Ureter (tissue), 1 donor: Measurements from ENCODE around the gene RBPMS2. TPM values are rescaled to one million over a fixed set of nuclear protein-coding genes. Genes with fewer than 3 reads are reported as not detected.

Source experiments
- DNase-seq: peaks from one replicate; pipeline ENCODE4 v3.0.0-alpha.2; 2020; ENCODE audit warnings: low spot score
- total RNA-seq: library from RNA; stranded (reverse); gene quantifications from one replicate; pipeline ENCODE4 v1.2.4, GENCODE V29; 2023
- donor health status: DM: yes; HTN: yes; CAD: no.

The RBPMS2 gene
- total RNA-seq, 1 donor from 2014 or later: 16.9 TPM

- no peak for DNase-seq
These were observed 8.4 kb upstream of the RBPMS2 start for GRCh38 chr15:64783796-64784195.

- no peak for DNase-seq
These were observed 7.4 kb upstream of the RBPMS2 start for GRCh38 chr15:64782751-64783150.

GRCh38 chr15:64781299-64781698 lies 5.9 kb upstream of the RBPMS2 start:
- DNase-seq: no peak

GRCh38 chr15:64780600-64781156 lies 5.3 kb upstream of the RBPMS2 start:
- DNase-seq: no peak

- DNase-seq: no peak
These were observed 4.2 kb upstream of the RBPMS2 start for GRCh38 chr15:64779630-64780029.

GRCh38 chr15:64779024-64779423 lies 3.6 kb upstream of the RBPMS2 start:
- no peak for DNase-seq

- no peak for DNase-seq
These were observed 1.0 kb upstream of the RBPMS2 start for GRCh38 chr15:64776402-64776786.

GRCh38 chr15:64774629-64775493 lies 528 bp downstream of the RBPMS2 start:
- no peak for DNase-seq

GRCh38 chr15:64774037-64774628 lies 1.3 kb downstream of the RBPMS2 start:
- no peak for DNase-seq

- no peak for DNase-seq
These were observed 1.8 kb downstream of the RBPMS2 start for GRCh38 chr15:64773606-64774005.

- DNase-seq: no peak
These were observed 2.4 kb downstream of the RBPMS2 start for GRCh38 chr15:64772964-64773363.

GRCh38 chr15:64772488-64772887 lies 2.9 kb downstream of the RBPMS2 start:
- no peak for DNase-seq

- DNase-seq: no peak
These were observed 4.8 kb downstream of the RBPMS2 start for GRCh38 chr15:64770626-64771025.

GRCh38 chr15:64767203-64767602 lies 8.2 kb downstream of the RBPMS2 start:
- DNase-seq: no peak

- DNase-seq: no peak
These were observed 9.3 kb downstream of the RBPMS2 start for GRCh38 chr15:64766058-64766457.

- DNase-seq: no peak
These were observed 11.5 kb downstream of the RBPMS2 start for GRCh38 chr15:64763874-64764273.

GRCh38 chr15:64763462-64763861 lies 11.9 kb downstream of the RBPMS2 start:
- no peak for DNase-seq

GRCh38 chr15:64763021-64763420 lies 12.4 kb downstream of the RBPMS2 start:
- no peak for DNase-seq

- no peak for DNase-seq
These were observed 12.8 kb downstream of the RBPMS2 start for GRCh38 chr15:64762546-64762945.

- DNase-seq: no peak
These were observed 14.2 kb downstream of the RBPMS2 start for GRCh38 chr15:64761156-64761555.

GRCh38 chr15:64760056-64760455 lies 15.3 kb downstream of the RBPMS2 start:
- no peak for DNase-seq

- DNase-seq: no peak
These were observed 19.9 kb downstream of the RBPMS2 start for GRCh38 chr15:64755427-64755940.
